ENCODE results near the gene CALR.

GRCh38 chr19:12965812-12966135, 27.4 kb downstream of the CALR start:
- TF ChIP-seq TAF1 (IDR thresholded peaks at IDR 0.05; ENCODE audit: borderline replicate concordance, insufficient read depth, low read length) (no peak), POLR2AphosphoS5 (IDR thresholded peaks at IDR 0.05; ENCODE audit: low read depth, low read length) (no peak), SIN3A (IDR thresholded peaks at IDR 0.05; ENCODE audit: borderline replicate concordance, insufficient read depth, low read length) (no peak), FOXP2 (optimal IDR thresholded peaks at IDR 0.05; ENCODE audit: borderline replicate concordance, extremely low read depth, extremely low read length, insufficient read depth) (no peak)
- TF ChIP-seq, protein P1, sequence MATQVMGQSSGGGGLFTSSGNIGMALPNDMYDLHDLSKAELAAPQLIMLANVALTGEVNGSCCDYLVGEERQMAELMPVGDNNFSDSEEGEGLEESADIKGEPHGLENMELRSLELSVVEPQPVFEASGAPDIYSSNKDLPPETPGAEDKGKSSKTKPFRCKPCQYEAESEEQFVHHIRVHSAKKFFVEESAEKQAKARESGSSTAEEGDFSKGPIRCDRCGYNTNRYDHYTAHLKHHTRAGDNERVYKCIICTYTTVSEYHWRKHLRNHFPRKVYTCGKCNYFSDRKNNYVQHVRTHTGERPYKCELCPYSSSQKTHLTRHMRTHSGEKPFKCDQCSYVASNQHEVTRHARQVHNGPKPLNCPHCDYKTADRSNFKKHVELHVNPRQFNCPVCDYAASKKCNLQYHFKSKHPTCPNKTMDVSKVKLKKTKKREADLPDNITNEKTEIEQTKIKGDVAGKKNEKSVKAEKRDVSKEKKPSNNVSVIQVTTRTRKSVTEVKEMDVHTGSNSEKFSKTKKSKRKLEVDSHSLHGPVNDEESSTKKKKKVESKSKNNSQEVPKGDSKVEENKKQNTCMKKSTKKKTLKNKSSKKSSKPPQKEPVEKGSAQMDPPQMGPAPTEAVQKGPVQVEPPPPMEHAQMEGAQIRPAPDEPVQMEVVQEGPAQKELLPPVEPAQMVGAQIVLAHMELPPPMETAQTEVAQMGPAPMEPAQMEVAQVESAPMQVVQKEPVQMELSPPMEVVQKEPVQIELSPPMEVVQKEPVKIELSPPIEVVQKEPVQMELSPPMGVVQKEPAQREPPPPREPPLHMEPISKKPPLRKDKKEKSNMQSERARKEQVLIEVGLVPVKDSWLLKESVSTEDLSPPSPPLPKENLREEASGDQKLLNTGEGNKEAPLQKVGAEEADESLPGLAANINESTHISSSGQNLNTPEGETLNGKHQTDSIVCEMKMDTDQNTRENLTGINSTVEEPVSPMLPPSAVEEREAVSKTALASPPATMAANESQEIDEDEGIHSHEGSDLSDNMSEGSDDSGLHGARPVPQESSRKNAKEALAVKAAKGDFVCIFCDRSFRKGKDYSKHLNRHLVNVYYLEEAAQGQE (IDR thresholded peaks at IDR 0.05; ENCODE audit: insufficient read depth in 1 of 2, low read depth in 2 of 2, low read length in 2 of 2), result no peak

Data from PFSK-1 (cell line).